GM21825 (cell line): ENCODE results near the gene ZBTB33.

Source experiments
- ATAC-seq: cut with Tn5 transposase; IDR thresholded peaks from one replicate; pipeline ENCODE4 v1.9.1; 2021; ENCODE audit warnings: mild to moderate bottlenecking, moderate library complexity; ENCODE audit not compliant: unreplicated experiment

ZBTB33 gene, protein sequence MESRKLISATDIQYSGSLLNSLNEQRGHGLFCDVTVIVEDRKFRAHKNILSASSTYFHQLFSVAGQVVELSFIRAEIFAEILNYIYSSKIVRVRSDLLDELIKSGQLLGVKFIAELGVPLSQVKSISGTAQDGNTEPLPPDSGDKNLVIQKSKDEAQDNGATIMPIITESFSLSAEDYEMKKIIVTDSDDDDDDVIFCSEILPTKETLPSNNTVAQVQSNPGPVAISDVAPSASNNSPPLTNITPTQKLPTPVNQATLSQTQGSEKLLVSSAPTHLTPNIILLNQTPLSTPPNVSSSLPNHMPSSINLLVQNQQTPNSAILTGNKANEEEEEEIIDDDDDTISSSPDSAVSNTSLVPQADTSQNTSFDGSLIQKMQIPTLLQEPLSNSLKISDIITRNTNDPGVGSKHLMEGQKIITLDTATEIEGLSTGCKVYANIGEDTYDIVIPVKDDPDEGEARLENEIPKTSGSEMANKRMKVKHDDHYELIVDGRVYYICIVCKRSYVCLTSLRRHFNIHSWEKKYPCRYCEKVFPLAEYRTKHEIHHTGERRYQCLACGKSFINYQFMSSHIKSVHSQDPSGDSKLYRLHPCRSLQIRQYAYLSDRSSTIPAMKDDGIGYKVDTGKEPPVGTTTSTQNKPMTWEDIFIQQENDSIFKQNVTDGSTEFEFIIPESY

DNA sequence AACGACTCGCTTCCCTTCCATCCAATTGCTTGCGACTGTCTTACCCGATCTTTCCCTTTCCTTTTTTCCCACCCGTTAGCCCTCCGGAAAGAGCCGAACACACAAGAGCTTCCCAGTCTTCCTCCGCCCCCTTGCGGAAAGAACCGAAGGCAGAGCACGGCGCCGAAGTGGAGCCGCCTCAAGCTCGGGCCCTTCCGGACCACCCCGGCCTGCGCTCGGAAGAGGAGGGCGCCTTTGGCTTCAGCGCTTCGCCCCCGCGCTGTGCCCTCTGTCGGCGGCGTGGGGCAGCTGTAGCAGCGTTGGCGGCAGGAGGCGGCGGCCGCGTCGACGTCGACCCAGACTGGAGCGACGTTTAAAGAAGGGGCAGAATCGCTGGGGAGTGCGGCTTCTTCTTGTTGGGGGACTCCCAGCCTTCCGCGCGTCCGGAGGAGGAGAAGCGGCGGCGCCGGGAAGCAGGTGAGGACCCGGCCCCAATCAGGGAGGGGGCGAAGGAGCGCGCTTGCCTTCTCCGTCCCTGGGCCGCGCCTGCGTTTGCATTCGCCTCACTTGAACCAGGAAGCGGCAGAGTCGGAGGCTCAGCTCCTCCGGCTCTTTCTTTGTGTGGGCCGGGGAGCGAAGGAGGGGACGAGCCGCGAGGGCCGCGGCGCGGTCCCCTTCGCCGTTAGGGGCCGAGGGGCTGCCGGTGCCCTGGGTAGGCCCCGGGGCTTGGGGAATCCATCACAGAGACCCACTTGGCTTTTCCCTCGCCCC is at the start of gene ZBTB33:
ZBTB33 (plus strand) TSS at position 291 of the 750 bp plus-strand sequence. CDS start 2,604 bp downstream, outside the sequence.
- ATAC-seq = peak; percentile 98

DNA sequence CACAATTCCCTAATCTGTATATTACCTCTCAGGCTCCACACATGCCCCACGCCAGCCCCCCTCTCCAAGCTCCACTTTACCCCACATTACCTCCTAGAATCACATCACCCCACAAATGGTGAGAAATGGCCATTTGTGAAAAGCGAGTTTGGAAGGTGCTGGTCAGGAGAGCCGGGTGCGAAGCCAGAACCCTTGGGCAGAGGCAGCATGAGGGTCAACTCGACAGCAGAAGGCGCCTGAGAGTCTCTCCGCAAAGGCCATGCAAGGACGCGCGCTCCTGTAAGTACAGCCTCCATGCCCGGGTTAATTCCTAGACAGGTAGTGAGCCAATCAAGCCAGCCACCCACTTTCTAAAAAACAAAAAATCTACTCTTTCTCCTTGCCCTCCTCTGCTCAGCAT is 49.8 kb upstream of the ZBTB33 start:
- no peak for ATAC-seq

DNA sequence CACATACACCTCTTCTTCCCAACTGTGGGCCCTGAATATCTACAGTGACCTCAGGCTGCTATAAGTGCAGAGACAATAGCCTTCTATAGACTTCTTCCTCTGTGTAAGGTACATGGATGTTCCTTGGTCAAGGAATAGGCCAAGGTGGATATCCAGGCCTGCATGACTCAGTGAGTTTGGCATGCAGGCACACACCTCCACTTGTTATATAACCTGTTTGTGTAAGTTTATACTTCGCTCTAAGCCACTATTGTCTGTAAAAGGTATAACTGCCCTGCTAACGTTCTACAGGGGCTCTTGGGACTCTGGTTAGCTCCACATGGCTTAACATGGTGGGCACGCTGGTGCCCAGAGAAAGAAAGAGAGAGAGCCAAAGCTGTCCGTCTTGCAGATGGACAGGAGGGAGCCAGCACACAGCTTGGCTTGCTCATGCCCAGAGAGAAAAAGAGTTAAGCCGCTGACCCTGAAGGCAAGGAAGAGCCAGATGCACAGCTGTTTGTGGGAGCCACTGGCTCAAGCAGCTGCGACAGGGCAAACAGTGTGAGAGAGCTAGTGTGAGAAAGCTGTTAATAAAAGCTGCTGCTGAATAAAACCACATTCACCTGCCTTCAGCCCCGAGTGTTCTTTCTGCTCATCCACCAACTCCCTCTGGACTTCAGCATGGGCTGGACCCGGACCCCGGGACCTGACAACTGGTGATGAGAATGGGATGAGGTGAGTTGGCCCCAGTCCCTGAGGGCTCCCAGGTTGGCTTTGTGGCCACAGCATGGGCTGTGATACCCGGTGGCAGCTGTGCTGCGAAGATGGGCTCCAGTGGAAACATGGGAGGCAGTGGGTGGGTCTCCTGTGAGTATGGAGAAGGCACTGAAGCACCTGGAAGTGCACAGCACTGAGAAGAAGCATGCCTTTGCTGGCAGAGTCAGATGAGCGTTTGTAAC is 44.5 kb upstream of the ZBTB33 start:
- no peak for ATAC-seq

DNA sequence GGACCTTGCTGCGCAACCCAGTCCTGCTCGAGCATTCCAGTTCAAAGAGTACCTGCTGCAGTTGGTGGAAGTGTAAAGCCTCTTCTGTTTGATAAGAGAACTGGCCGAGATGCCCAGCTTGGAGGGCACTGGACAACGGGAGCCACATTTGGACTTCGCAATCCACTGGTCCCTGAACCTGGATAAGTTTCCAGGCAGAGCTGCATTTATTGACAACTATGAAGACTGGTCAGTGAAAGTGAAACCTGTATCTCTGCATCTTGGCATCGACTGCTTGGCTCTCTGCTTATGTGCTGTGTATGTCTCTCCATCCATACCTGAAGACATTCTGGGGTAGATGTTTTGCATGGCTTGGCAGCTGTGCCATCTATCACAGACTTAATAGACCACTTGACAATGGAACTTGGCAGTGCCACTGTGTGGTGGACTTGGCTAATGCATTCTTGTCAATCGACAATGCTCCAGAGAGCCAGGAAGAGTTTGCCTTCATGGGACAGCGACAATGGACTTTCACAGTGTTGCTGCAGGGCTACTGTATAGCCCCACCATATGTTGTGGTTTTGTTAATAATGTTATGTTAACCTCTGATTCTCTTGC is 43.5 kb upstream of the ZBTB33 start:
- no peak for ATAC-seq

DNA sequence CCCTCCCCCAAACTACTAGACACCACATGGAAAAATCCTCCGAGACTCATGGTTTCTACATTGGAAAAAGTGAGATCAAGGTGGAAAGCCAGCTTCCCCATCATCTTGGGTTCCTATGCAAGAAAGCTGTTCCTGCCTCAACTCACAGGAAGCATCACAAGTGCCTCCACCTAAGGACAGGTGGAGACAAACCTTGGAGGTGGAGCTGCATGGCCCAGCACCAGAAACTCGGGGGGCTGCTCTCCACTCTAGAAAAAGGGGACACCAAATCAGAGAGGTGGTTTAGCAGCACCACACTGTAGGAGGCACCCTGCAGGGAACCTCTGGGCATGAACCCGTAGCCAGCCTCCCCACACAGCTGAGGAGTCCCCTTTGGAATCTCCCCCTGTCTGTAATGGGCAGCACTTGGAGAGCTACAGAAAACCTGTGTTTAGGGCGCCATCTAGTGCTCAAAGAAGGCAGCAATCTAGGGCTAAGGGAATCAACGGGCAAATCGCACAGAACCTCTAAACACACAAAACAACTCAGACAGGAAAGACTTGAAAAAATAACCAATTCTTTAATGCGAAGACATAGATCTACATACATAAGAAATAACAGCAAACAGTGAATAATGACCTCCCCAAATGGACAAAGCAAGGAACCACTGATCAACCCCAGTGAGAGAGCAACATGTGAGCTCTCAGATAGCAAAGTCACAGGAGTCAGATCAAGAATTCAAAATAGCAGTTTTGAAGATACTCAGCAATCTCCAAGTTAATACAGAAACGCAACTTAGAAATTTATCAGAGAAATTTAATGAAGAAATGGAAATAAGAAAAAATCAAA is 37.0 kb upstream of the ZBTB33 start:
- ATAC-seq = no peak

DNA sequence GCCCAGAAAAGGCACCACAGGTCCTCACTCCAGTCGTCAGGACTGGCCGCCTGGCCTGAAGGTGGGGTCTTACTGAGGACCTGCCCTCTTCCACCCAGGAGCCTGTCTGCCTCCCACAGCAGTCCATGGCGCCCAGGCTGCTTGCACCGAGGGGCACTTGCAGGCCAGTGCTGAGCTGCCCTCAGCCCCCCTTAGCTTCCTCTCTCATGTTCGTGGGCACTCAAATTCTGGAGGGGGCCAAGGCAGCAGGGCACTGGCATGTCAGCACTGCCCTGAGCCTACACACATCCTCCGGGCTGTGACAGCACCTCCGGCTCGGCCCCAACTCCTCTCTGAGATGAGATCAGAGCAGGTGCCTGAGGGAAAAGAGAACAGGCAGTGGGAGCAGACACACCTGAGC is 27.2 kb upstream of the ZBTB33 start:
- no peak for ATAC-seq

DNA sequence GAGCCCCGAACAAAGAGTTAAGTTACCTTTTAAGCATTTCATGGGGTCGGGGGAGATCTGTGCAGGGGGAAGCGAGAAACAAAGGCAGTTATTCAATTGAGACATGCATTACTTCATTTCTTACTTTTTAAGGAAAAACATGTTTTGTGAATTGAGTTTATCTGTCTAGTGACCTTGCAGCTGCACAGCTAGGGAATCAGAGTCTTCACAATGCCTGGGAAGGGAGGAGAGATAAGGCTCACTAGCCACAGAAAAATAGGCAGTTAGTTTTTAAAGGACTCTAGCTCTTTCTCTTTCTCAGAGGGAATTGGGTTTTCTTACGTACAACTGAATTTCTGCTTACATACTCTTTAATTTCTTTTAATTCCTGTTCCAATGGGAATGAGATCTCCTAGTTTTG is 26.2 kb upstream of the ZBTB33 start:
- no peak for ATAC-seq

DNA sequence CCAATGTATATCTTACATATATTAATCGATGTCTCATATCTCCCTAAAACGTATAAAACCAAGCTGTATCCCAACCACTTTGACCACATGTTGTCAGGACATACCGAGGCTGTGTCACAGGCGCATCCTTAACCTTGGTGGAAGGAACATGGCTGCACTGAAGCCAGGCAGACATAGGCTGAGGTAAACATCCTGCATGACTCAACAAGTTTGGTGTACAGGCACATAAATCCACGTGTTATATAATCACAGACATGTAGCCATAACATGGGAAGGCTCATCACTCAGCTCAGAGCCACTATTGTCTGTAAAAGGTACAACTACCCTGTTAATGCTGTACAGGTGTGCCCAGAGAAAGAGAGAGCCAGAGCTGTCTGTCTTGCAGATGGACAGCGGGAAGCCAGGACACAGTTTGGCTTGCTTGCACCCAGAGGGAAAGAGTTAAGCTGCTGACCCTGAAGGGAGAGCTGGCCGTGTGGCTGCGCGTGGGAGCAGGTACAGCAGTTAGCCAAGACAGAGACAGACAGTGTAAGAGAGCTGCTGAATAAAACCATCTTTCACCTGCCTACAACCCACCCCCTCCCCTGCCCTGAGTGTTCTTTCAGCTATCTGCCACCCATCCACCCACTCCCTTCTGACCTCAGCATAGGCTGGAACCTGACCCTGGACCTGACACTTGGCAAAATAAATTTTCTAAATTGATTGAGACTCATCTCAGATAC is 22.3 kb upstream of the ZBTB33 start:
- no peak for ATAC-seq

DNA sequence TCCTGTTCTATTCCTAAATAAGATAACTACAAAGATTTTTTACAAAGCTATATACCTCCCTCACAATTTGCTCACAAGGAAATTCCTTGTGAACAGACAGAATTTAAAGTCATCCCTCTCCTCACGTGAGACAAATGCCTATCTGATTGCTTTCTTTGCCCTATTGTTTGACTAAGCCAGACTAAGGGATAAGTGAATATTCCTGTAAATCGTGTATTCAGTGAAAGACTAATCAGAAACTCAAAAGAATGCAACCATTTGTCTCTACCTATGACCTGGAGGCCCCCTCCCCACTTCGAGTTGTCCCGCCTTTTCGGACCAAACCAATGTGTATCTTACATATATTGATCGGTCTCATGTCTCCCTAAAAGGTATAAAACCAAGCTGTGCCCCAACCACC is 15.3 kb upstream of the ZBTB33 start:
- ATAC-seq = no peak

DNA sequence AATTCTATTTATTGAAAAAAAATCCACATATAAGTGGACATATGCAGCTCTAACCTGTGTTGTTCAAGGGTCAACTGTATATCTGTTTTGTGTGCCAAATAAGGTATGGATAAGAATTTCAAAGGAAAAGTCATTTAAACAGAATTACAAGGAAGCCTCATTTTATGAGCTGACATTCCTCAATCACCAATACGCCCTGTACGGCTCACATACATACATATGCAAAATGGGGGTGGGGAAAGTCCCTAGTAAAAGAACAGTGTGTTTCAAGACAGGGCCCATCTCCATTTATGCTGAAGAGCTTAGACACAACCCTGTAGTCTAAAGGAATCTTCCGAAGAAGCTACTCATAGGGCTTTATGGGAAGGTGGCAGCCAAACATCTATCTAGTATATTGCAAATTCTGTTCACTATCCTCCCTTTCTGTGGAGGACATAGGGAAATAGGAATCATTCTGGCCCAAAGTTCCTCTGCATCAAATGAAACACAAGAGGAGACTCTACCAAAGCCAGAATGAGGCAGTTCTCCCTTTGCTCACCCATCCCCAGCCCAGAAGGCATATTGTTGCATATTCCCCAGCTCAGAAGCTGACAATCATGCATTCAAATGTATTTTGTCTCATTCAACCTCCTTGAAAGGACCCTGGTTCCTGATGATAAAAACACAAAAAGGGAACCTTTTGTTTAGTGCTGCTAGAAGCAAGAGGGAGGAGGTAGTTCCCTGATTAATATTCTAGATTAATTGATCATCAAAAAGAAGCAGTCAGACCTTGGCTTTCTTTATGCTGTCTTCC is 13.7 kb upstream of the ZBTB33 start:
- ATAC-seq = no peak

DNA sequence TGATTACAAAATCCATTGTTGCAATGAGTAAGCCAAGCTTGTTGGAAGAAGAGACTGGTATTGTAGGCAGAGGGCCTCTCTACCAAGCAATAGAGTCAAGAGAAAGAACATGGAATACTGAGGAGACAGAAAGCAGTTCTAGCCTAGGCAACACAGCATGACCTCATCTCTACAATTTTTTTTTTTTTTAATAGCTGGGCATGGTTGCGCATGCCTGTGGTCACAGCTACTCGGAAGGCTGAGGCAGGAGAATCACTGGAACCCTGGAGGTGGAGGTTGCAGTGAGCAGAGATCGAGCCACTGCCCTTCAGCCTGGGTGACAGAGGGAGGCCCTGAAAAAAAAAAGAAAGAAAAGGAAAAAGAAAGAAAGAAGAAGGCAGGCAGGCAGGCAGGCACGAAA is 11.7 kb upstream of the ZBTB33 start:
- no peak for ATAC-seq

DNA sequence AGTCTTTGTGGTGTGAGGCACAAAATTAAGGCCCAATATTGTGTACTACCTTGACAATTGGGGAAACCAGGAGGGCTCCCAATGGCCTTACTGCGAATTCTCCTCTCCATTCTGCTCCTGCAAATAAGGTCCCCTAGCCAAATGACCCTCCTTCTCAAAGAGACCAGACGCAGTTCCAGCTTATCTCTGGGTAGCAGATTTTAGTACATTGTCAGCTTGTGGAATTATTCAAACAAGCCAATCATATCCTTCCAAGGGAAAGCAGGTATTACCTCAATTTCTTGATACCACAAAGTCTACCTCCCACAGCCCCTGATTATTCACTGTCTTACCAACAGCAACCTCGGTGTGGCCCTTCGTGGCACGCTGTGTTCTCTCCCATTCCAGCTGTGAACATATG is 7.8 kb upstream of the ZBTB33 start:
- ATAC-seq = no peak

DNA sequence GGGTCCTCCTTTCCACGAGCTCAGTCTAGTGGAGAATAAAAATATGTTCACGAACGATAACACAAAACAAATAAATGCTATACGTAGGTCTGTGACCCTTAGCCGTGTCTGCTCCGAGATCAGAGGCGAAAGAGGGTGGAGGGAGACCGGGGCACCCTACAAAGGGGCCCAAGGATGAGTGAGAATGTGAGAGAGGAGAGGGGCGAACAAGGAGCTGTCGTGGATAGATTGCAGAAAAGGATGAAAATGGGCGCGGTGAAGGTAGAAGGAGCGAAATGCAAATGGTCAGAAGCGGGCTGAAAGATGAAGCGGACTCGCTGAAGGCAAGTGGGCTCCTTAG is 6.2 kb upstream of the ZBTB33 start:
- ATAC-seq = peak; percentile 9

DNA sequence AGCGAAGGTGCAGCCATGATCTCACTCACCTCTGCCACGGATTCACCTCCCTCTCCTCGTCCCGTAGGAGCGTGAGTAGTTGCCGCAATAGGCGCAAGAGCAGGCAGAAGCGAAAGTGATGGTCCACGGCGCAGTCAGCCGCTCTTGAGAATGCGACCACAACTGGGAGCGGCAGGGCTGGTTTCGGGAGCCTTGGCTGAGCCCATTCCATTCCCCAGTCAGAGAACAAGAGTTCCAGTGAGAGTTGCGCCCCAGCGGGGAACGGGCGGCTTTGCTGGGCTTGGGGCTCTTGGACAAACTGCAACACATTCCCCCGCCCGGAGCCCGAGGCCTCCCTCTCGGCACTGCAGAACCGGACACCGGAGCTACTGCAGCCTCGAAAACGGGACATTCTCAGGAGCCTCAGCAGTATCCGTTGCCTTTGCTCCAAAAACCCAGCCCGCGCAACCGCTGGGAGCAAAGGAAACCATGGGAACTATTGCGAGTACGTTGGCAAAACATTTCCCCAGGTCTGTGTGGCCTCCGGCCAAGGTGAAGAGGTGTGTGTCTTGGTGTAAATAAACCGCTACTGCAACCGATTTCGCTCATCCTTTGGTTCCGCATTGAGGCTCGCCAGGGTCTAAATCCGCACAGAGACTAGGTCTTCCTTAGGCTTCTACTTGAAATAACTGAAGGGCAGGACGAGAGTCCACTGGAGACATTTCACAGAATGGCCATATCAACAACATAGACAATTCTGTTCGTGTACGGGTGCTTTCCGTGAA is 5.7 kb upstream of the ZBTB33 start:
- ATAC-seq = peak; percentile 74

DNA sequence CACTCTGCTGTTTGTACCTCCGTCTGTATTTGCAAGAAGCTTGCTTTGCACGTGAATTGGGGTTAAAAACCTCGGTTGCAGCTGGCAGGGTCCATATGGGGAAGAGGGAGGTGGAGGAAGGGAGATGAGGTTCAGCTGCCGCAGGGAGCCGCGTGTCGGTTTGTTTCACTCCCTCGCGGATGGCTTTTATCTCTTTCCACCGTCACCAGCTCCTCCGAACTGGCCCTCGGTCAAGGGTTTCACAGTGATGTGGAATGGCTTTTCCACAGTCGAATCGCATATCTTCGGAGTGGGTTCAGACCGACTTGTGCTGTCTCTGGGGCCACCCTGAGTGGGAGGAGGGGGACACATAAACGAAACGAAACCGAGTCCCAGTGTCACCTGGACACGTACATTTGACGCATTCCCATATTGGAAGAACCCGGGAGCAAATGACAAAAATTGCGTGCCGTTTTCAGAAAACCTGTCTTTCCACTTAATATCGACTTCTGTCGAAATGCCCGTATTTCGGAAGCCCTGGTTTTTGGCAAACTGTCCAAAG is 929 bp downstream of the ZBTB33 start:
- ATAC-seq = no peak

DNA sequence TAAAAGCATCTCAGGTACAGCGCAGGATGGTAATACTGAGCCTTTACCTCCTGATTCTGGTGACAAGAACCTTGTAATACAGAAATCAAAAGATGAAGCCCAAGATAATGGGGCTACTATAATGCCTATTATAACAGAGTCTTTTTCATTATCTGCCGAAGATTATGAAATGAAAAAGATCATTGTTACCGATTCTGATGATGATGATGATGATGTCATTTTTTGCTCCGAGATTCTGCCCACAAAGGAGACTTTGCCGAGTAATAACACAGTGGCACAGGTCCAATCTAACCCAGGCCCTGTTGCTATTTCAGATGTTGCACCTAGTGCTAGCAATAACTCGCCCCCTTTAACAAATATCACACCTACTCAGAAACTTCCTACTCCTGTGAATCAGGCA is 3.2 kb downstream of the ZBTB33 start:
- ATAC-seq = no peak

DNA sequence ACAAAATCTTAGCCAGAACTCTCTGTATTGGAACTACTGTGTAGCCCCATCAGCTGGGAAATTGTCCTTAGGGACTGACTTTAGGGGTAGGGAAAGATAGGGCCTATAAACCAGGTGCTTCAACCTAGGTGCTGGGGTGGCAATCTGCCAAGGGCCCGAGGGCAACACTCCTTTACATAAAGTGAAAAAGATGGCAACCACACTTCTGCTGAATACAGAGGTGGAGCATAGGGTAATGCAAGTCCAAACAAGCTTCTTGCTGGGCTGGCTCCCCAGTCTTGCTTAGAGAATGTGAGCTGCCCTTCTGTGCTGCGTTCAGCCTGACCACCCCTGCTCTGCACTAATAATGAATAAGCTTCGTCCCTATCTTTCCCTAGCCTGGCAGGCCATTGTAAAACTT is 9.8 kb downstream of the ZBTB33 start:
- no peak for ATAC-seq
